GM12872 (cell line): Measurements from ENCODE around the gene CACNA1C.

Experiments used
- TF ChIP-seq, protein P1 (sequence below): IDR thresholded peaks from 3 replicates; pipeline ENCODE4 v1.5.1; 2011; ENCODE audit warnings: low read depth, mild to moderate bottlenecking, low read length, moderate library complexity; ENCODE audit not compliant: insufficient read depth

CACNA1C gene

DNA sequence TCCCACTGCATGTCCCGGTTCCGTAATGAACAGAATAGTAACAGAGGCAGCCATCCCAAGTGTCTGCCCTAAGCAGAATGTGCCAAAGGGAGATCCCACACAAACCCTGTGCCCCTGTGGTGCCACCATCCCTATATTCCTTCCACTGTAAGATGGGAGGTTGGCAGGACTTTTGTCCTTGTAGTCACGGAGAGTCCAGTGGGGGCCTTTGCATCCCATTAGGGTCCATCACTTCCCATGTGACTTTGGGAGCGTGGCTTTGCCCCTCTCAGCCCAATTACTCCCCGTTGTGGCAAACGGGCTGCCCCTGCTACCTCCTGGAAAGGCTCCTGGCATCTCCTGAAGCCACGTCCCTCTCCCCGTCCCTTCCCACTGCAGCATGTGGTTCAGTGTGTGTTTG is 552.5 kb downstream of the CACNA1C start:
- TF ChIP-seq, protein P1, sequence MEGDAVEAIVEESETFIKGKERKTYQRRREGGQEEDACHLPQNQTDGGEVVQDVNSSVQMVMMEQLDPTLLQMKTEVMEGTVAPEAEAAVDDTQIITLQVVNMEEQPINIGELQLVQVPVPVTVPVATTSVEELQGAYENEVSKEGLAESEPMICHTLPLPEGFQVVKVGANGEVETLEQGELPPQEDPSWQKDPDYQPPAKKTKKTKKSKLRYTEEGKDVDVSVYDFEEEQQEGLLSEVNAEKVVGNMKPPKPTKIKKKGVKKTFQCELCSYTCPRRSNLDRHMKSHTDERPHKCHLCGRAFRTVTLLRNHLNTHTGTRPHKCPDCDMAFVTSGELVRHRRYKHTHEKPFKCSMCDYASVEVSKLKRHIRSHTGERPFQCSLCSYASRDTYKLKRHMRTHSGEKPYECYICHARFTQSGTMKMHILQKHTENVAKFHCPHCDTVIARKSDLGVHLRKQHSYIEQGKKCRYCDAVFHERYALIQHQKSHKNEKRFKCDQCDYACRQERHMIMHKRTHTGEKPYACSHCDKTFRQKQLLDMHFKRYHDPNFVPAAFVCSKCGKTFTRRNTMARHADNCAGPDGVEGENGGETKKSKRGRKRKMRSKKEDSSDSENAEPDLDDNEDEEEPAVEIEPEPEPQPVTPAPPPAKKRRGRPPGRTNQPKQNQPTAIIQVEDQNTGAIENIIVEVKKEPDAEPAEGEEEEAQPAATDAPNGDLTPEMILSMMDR = no peak

DNA sequence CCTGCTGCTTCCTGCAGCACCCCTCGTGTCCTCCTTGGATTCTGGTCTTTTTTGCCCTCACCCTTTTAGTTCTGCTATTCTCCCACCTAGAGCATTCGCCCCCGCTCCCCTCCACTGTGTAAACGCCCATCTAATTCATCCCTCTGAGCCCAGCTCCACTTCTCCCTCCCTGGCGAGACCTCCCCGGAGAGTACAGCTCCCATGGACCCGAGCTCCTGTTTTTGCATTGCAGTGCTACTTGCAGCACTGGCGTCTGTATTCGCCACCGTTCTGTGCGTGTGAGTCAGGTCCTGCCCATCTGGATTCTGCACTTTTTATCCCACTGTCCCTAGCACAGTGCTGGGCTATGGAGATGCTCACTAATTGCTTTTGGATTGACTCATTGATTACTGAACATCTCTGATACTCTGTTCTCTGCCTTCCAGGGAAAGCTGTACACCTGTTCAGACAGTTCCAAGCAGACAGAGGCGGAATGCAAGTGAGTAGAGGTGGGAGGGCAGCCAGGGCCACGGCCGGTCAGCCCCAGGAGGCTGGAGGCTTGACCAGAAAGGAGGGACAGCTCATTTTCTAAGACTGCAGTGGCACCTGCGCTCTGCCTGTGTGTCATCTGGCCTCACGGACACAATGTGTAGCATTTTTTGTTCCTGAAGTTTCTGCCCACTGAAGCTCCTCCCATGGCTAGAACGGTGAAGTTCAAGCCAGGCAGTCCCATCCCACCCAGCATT is 553.6 kb downstream of the CACNA1C start:
- TF ChIP-seq, protein P1 = no peak

DNA sequence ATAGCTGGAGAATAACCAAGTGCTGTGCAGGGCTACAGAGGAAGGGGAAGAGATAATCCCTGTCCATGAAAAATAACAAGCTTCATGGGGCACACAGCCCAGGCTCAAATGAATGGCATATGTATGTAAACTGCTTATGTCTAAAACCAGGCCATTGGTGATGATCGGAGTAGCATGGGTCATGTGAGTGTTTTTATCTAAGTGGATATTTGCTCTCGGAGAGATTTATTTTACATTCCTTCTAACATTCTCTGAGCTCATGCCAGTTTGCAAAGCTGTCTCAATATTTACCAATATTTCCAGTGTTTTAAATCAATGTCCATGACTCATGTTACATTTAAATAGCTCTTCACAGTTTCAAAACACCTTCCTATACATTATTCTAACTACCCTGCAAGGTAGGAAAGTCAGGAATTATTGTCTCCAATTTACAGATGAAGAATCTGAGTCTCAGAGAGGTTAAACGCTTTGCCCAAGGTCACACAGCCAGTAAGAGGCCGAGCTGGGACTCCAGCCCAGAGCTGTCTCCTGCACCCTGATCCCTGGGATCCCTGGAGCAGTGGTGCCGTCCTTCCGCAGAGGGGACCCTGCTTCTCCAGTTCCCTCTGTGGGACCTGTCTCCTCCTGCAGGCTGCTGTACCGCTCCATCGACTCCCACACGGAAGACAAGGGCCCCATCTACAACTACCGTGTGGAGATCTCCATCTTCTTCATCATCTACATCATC is 555.3 kb downstream of the CACNA1C start:
- TF ChIP-seq, protein P1 = no peak

DNA sequence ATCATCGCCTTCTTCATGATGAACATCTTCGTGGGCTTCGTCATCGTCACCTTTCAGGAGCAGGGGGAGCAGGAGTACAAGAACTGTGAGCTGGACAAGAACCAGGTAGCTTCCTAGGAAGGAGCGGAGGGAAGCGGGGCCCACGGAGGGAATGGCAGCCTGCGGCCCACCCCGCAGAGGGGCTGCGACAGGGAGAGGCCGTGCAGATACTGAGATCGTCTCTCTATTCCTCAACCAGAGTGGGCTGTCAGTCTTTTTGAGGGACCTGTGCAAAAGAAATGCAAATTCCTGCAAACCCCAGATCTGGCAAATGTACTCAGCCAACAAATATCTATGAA is 555.8 kb downstream of the CACNA1C start:
- TF ChIP-seq, protein P1 = no peak

DNA sequence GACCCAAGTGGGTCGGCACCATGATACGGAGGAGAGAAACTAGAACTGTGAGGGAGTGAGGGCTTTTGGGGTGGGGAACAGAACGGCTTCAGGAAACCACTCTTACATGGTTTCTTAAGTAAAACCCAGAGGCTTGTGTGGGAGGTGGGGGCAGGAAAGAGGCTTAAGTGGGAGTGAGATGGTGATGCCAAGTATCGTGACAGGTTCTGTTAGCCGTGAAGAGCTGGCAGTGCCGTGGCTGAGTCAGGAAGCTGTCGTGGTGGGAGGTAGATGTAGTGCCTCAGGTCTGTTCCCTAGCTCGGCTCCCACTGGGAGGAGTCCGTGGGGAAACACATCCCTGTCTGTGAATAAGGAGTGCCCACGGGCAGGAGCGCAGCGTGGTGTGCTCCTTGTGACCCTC is 556.2 kb downstream of the CACNA1C start:
- TF ChIP-seq, protein P1 = no peak

DNA sequence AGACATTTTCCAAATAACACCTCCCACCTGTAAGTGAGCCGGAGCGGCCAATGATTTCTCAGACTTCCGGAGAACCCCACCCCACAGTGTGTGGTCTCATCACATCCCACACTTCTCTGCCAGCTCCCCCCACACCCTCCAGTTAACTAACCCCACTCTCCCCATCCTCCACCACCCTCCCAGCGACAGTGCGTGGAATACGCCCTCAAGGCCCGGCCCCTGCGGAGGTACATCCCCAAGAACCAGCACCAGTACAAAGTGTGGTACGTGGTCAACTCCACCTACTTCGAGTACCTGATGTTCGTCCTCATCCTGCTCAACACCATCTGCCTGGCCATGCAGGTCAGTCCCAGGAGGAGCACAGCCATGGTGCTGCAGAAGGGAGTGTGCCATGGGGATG is 557.6 kb downstream of the CACNA1C start:
- TF ChIP-seq, protein P1 = no peak

DNA sequence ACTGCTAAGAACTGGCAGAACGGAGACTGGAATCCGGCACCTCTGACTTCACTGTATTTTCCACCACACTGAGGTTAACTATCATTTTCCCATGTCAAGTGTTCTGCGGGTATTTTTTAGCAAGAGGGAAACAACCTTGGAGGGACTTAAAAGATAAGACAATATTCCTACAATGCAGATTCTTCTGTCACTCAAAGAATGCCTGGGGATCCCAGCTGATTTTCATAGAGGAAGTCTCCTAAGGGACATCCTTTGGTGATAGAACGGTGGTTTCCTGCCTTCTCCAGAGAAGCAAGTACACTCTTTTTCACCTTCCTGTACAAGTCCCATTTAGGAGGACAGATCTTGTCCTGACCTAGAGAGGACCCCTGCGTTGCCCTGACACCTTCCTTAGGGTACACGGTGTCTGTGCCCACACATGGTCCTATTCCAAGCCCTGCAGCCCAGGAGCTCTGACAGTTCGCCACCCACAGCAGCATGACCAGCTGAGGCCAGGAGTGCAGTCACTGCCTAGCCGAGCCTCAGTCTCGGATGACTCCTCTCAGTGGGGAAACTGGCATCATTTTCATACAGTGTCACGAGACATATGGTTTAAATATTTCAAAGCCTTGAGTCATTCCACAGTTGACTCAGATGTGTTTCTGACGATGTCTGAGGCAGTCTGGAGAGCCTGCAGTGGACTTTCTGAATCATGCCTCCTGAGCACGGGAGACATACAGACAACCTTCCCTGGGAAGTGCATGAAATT is 560.7 kb downstream of the CACNA1C start:
- TF ChIP-seq, protein P1 = no peak
